ENCODE data around the gene ZNF485.

GRCh38 chr10:43653746-43654145 lies 47.5 kb downstream of the ZNF485 start:
- TF ChIP-seq CTCF (conservative IDR thresholded peaks at IDR 0.05; ENCODE audit: low read depth, low read length) (no peak), EZH2 (IDR thresholded peaks at IDR 0.05; ENCODE audit: borderline replicate concordance, low read depth, low read length, poor library complexity, severe bottlenecking) (no peak)

Measured in A673 (cell line).